Keratinocyte (primary cell): ENCODE measurements around the gene MED15.

Source experiments
- CTCF ChIP-seq, 3 experiments: IDR thresholded peaks in 1 of 3; conservative IDR thresholded peaks in 1 of 3; optimal IDR thresholded peaks in 1 of 3; 2 replicates in 2 of 3; 3 replicates in 1 of 3; pipeline versions ENCODE3 to v1.5.1; 2011; ENCODE audit warnings: low read length in 3 of 3, mild to moderate bottlenecking in 3 of 3, moderate library complexity in 2 of 3, control low read depth in 1 of 3, inconsistent platforms in 1 of 3; ENCODE audit not compliant: insufficient read depth in 2 of 3; ENCODE audit errors: extremely low read depth in 1 of 3
- EZH2 ChIP-seq: IDR thresholded peaks from one replicate; pipeline ENCODE4 v1.6.1; 2012; ENCODE audit warnings: inconsistent platforms, mild to moderate bottlenecking, low read length, moderate library complexity

- TF ChIP-seq CTCF (optimal IDR thresholded peaks at IDR 0.05 in 1 of 3, IDR thresholded peaks at IDR 0.05 in 1 of 3, conservative IDR thresholded peaks at IDR 0.05 in 1 of 3; ENCODE audit: extremely low read depth in 1 of 3, insufficient read depth in 2 of 3, low read length in 3 of 3) (no peak), EZH2 (no peak)
Measured at GRCh38 chr22:20584029-20584871, 76.8 kb downstream of the MED15 start.
